GM21723 (cell line): ENCODE data around the gene FOXP1.

Experiments
- ATAC-seq: cut with Tn5 transposase; IDR thresholded peaks from one replicate; pipeline ENCODE4 v1.9.1; 2021; ENCODE audit warnings: mild to moderate bottlenecking, moderate library complexity; ENCODE audit not compliant: unreplicated experiment

FOXP1 gene

DNA sequence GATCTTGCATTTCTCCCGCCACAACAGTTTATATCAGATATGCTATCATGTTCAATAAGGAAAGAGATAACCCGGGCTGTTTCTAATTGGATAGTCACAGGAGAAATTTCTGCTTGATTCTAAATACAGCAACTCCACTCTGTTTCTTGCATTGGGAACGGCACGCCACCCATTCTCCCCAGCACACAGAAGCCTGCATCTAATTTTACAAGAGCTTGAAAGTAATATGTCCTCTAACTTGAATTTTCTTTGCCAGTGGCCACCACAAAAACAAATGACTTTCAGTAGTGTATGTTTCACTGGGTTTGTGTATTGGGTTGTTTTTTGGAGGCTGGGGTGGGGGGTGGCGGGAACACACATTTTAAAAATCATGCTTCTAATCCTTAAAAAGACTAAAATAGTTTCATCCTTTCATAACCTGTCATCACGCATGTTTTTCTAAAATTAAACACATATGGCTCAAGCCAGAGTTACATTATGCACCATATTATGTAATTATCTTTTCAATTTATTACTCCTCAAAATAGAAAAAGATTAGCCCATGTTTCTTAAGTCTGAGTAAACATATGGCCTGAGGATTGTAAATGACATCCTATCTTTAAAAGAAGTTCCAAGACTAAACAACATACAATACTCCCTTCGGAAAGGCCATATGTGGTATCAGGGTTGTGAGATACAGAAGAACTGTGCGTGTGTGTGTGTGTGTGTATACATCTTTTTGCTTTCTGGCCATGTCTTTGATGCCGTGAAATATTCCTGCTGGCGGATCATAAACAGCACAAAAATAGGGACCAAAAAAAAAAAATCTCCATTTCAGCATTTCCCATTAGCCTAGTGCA lies 176.3 kb downstream of the FOXP1 start:
- ATAC-seq: no peak

DNA sequence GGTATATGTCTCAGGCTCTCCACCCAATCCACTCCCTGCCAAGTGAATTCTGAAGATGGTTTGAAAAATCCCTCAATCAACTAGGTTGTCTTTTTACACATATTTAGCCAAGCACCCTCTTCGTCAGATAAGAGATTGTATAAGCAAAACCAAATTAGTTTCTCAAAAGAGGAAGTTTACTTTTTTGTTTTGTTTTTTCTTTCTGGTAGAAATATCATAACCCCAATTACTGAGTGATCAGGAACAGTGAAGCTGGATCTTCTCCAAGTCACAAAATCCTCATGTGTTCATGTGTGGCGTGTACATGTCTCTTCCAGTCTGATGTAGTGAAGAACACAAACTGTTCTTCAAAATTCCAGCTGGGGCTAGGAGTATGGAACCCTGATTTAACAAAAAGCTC lies 180.6 kb downstream of the FOXP1 start:
- ATAC-seq: no peak

DNA sequence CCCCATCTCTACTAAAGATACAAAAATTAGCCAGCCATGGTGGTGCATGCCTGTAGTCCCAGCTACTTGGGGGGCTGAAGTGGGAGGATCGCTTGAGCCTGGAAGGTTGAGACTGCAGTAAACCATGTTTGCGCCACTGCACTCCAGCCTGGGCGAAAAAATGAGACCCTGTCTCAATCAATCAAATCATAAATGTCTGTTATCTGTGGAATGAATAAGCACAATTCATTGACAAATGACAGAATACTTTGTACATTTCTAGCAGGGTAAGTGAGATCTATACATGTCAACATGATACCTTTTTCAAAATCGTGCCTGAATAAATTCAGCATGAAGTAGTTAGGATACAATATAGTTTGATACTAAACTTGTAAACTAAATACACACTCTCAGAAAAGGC lies 181.2 kb downstream of the FOXP1 start:
- ATAC-seq: no peak

DNA sequence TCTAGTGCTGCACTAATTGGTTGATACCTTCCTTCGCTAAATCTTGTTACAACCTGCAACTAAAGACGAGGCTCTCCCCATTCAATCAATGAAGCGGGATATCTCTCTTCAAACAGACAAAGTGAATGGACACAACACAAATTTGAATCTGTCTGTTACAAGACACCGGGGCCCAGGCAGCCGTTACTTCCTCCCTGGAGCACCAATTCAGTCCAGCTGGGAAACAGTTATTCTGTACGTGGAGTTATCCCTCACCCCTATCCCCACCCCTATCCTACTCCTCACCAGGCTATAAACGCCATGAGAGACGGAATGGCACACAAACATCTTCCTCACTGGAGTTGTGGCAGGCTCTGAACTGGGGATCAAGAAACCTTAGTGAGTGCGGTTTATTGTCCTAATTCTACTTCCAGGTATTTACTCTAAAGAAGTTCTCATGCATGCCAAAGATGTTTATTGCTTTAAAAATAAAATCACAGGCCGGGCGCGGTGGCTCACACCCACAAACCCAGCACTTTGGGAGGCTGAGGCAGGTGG lies 181.8 kb downstream of the FOXP1 start:
- no peak for ATAC-seq

DNA sequence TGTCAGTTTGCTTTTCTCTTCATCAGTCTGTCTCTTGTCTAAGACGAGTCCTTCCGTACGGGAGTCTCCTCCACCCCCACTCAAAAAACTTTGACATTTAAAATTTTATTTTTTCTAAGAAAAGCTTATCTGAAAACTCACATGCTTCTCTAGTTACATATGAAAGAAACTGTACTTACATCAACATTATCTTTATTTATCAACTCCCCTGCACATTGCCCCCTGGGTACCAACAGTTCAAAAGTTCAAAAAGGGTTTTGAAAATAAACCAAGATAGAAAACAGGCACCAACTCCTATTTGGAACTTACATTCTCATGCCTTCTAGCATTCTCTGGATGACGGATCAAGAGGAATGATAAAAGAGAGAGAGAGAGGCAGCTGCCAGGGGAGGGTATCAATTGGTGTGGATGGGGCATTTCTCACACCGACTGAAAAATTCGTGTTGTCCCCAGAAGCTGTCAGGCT lies 182.5 kb downstream of the FOXP1 start:
- no peak for ATAC-seq

DNA sequence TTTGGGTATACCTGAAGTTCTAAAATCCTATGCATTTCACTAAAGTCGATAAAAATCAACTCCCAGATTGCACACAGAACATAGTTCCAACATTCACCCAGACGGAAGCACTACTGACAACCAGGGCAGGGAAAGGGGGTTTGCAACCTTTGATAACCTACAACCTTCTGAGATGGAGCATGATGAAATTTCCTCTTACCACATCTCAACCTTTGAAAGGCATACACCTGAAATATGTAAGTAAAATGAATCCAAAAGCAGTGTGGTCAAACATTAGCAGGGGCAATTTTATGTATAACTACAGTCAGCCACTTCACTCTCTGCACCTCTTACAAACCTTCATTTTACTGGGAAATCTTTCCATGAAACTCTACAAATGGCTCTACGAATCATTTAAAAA lies 184.1 kb downstream of the FOXP1 start:
- no peak for ATAC-seq

DNA sequence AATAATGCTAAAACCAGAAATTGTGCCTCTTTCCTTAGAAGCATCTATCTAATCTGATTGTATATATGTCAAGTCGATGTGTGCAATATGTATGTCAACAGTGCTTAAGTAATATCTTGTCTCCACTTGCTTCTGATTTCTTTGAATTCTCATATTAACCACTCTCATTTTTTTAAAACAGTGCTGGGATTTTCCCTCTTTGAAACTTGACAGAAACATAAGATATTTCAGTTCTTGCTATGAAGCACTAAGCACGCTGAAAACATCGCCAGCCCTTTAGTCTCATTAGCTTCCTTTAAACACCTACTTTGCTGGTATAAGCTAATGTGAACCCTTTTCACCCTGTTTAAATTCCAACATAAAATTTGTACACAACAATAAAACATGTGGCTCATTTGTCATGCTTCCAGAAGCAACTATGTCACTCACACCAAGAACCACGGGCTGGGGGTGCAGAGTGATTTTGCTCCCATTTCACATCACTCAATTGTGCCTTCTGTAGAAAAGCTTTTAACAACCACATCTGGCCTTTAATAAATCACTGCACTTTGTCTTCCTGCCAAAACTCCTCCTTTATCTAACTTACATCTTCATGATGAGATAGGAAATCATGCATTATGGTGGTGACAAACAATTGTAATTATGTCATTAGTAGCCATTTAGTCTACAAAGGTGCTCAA lies 185.2 kb downstream of the FOXP1 start:
- no peak for ATAC-seq

DNA sequence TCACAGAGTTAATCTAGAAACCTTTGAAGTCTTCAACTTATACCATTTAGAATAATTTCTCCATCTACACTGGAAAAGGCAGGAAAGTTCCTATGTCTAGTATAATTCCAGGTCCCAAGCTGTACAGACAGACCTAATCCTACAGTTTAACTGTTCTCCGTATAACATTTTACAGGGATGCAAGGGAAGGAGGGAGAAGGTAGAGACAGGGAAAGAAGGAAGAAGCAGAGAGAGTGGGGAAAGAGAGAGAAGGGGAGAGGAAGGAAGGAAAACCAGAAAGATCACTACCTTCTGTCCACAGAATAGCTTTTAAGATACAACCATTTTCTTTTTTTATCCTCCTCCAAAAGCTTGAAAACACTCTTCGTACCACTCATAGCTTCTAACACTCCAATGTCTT lies 185.8 kb downstream of the FOXP1 start:
- ATAC-seq: no peak

DNA sequence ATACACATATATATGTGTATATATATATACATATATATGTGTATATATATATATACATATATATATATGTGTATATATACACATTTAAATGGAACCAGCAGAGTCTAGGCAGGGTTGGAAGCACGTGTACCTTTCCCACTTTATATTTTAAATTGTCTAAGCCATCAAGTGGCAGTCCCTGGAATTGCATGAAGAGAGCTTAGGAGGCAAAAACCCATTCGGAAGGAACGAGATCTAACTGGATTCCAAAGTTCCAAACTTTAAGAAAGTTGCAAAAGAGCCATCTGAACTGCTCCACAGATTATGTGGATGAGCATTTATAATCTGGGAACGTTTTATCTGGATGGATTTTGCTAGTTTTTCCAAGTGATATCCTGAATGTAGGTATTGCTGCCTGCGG lies 186.5 kb downstream of the FOXP1 start:
- ATAC-seq: no peak

DNA sequence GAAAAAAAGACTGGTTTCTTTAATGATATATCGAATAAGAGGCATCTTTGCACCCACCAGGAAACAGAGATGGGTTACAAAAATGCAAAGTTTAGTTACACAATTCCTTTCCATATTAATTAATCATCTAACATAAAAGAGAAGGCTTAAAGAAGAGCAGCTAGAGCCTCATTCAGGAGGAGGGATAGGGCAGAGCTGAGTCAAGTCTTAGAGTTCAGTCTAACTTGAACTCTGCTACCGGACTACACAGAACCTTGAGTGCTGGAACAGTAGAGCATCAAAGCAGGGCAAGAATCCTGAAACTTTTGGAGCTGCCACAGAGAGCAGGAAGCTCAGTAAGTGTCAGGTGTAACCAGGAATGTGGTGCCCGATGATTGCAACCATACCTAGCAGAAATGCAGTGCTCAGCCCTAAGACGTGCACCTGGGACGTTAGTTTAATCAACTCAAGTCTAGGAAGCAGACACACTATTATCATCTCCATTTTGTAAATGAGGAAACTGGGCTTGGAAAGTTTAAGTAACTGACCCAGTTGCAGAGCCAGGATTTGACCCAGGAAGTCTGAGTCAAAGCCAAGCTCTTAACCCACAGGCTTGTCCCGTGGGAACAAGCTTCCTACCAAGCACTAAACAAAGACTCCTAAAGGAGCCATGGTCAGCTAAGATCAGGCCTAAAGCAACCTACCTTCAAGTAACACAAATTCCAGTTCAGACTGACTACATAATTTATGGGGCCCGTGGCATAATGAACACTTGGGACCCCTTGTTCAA lies 187.4 kb downstream of the FOXP1 start:
- no peak for ATAC-seq

DNA sequence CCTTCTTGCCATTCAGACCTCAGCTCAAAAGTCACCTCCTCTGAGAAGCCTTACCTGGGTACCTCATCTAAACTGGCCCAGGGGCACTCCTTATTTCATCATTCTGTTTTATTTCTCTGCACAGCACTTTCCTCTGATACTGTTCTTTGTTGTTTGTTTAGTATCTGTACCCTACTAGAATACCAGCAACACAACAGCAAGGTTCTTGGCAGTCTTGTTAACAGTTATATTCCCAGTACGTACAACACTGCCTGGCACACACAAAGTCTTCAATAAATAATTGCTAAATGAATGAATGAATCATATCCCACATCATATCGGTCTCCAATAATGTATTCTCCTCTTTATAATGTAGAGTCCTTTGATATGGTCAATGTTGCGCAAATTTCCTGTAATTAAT lies 188.1 kb downstream of the FOXP1 start:
- no peak for ATAC-seq

DNA sequence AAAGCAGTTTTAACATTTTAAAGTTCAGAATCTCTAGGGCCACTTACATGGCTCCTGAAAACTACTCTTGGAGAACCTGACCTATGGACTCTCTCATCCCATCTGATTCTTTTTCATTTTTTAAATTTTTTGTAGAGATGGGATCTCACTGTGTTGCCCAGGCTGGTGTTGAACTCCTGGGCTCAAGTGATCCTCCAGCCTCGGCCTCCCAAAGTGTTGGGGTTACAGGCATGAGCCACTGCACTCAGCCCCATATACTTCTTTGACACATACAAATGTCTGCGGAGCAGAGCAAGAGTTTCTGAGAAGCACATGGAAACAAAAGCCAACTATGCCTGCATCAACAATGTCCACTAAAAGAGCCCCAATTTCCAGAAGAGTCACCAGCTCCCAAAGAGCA lies 189.8 kb downstream of the FOXP1 start:
- no peak for ATAC-seq

DNA sequence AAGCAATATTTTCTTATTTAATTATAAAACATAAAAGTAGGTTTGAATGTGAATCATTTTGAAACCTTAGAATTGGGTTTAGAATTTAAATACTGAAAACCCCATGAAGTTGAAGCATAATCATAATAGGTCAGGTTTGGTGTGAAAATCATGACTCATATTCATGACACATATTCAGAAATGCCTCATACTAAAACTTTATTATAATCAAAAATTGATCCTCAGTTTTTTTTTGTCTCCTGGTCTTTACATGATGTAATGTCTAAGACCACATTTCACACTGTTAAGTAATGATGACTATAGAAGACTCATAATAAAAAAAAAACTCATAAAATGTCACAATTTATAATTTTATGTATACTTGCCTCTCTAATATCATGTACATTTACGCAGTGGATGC lies 190.4 kb downstream of the FOXP1 start:
- peak; percentile 52 for ATAC-seq

DNA sequence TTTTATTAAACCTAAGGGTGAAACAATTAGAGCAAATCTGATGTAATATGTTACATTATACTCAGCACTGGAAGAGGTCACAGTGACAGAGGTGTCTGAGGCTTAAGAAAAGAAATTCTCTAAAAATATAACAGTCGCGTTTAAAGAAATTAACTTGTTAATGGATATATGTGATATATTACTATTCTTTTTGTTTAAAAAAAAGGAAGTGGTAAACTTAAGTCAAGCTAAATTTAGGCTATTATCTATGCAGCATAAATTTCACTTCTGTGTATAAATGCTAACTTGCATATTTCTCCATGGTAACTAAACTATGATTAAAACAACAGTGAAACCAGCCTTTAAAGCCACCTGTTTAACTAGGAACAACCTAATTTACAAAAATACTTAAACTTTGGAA lies 191.3 kb downstream of the FOXP1 start:
- ATAC-seq: peak; percentile 87

DNA sequence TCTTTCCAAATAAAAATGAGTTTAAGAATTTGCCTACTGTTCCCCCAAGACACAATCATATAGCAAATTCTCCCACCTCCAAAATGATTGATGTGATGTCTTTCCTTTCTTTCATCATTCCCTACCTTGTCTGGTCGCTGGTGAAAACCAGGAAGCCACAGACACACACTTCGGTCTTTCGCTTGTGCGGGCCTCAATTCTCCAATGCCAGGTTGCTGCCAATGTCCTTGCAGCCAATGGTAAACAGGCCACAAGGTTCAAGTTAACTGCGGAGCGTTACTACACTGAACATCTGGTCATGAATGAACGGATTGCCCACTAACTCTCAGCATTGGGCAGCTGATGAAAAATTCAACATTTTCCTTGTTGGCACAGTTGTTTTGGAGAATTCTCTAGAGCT lies 192.2 kb downstream of the FOXP1 start:
- ATAC-seq: no peak

DNA sequence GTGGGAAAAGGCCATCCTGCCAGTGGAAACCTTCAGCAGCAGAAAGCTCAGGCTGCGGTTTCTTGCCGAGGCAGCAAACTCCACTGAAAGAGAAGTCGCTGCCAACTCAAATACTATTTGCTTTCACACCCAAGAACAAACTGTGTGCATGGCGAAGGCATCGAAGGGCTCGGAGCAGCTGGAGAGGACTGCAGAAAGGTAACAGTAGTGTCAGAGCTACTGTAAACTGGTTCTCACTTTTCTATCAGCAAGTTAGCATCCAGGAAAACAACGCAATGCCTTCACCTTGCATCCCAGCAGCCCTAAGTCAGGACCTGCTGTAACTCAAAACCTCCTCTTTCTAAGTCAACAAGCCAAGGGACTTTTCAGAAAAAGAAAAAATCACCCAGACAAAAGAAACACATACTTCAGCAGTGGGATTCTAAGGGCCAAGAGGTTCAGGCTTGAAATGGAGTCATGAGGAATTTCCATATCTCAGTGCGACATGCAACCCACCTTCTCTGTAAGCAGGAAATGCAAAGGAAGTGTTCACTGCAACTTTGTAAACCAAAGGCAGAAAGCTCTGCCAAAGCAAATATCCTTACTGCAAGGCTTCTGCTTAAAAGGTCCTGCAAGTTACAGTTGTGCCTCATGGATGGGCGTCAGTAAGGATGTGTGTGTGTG lies 193.5 kb downstream of the FOXP1 start:
- ATAC-seq: no peak

DNA sequence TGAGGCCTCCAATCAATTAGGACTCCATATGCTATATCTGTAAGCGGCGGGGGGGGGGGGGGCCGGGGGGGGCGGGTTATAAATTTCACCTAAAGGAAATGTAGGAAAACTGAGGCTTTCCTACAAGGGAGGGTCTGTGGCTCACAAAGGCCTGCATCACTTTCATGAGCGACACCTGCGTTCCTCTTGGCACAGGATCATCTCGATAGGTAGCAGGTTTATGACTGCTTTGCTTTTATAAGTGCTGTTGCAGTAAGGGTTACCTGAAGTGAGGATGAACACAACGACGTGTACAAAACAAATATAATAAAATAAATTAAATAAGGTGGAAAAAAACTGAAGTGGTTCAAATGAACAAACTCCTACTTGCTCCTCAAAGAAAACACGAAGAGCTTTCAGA lies 194.3 kb downstream of the FOXP1 start:
- ATAC-seq: no peak

DNA sequence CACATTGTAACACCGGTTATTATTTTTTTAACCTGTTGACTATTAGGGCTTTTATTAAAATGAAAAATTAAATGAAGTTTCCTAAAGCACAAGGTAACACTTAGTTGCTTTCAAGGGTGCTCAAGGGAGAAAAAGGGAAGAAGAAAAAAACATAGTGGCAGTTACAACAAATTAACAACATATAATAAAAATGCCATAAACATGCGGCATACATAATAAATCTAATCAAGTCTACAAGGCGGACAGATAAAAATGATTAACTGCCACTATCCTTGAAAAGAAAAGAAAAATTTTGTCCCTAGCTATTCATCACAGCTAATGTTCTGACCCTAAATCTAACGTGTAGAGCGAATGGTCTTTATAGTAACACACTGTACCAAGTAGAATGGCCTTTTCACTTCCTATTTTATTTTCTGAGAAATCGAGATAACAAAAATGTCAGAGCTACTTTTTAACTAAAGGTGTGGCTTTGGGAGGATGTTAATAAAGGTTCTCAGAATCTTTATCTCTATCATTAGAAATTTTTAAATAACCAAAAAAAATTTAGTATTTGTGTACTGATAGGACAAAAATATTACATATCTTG lies 194.9 kb downstream of the FOXP1 start:
- ATAC-seq: no peak

DNA sequence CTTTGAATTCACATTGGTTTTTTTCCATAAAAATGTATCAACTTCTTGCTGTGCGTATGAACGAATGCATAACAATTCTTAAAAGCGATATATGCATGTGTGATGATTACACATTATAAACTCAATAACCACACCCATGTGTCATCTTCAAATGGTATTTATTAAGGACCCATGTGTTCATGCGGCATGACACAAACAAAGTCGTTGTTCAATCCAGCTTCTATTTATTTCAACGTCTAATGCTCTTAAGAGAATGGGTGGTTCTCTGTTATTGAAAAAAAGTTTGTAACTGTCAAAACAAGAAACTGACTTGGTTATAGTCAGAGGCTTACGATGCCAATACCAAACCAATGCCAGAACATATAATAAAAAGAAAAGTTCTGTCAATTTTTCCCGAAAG lies 195.9 kb downstream of the FOXP1 start:
- ATAC-seq: no peak
